ENCODE data around the gene IGLL1. TPM values are rescaled to one million over a fixed set of nuclear protein-coding genes. Genes with fewer than 3 reads are reported as not detected.

Gene IGLL1
- polyA plus RNA-seq, 1 donor (not counting 4 experiments of a cell fraction or from before 2014, with no cell fraction given), result not detected

- H3K4me2 ChIP-seq (ENCODE audit: control insufficient read depth, extremely low read depth, insufficient read depth, low read depth, low read length), result no peak overlapping the region
- H3K9me1 ChIP-seq (ENCODE audit: control insufficient read depth, extremely low read depth, insufficient read depth, low read length), result no peaks in the 10 kb centered on the region
- H4K20me1 ChIP-seq (ENCODE audit: control insufficient read depth, extremely low read depth, insufficient read depth, low read length), result no peaks in the 10 kb centered on the region
- peaks cover 3% of the 10 kb centered on the region for H3K27me3 ChIP-seq (ENCODE audit: control insufficient read depth, extremely low read depth, insufficient read depth, low read length)
- dilution Hi-C loops (cut with MboI; ENCODE audit: extremely low pct_ligation_motif_present, low sequenced_read_pairs), result no loop called here
- H3K4me3 ChIP-seq (ENCODE audit: control insufficient read depth in 2 of 3, extremely low read depth in 1 of 3, insufficient read depth in 2 of 3, low read depth in 1 of 3, low read length in 3 of 3), result no peak overlapping the region
- no peak overlapping the region for H3K9ac ChIP-seq (ENCODE audit: control insufficient read depth, extremely low read depth, insufficient read depth, low read length)
- DNase-seq (ENCODE audit: low read depth, low spot score) (no peak), FAIRE-seq (no peak)
- no peak for TF ChIP-seq CTCF (optimal IDR thresholded peaks at IDR 0.05 in 1 of 3, IDR thresholded peaks at IDR 0.05 in 1 of 3, conservative IDR thresholded peaks at IDR 0.05 in 1 of 3; ENCODE audit: extremely low read depth in 1 of 3, insufficient read depth in 2 of 3, low read length in 3 of 3)
- TF ChIP-seq EZH2 (IDR thresholded peaks at IDR 0.05; ENCODE audit: low read length), result no peak
- H3K27ac ChIP-seq (ENCODE audit: control insufficient read depth, insufficient read depth, low read length), result no peak overlapping the region
- H3K9me3 ChIP-seq (ENCODE audit: control insufficient read depth, low read depth, low read length), result no peaks in the 10 kb centered on the region
- H3K4me1 ChIP-seq (ENCODE audit: control insufficient read depth, extremely low read depth, insufficient read depth, low read length), result no peaks in the 10 kb centered on the region
- no peaks in the 10 kb centered on the region for H3K36me3 ChIP-seq (ENCODE audit: control insufficient read depth in 2 of 2, extremely low read depth in 1 of 2, insufficient read depth in 2 of 2, low read length in 2 of 2)
- no peak overlapping the region for H2AFZ ChIP-seq (ENCODE audit: control insufficient read depth, low read length)
- H3K79me2 ChIP-seq (ENCODE audit: control insufficient read depth, insufficient read depth, low read length), result no peaks in the 10 kb centered on the region
Measured at GRCh38 chr22:23532731-23533130, 47.4 kb downstream of the IGLL1 start.

GRCh38 chr22:23531966-23532705, 48.0 kb downstream of the IGLL1 start:
- no peak overlapping the region for H3K27ac ChIP-seq (ENCODE audit: control insufficient read depth, insufficient read depth, low read length)
- no peaks in the 10 kb centered on the region for H3K9me1 ChIP-seq (ENCODE audit: control insufficient read depth, extremely low read depth, insufficient read depth, low read length)
- H3K4me3 ChIP-seq (ENCODE audit: control insufficient read depth in 2 of 3, extremely low read depth in 1 of 3, insufficient read depth in 2 of 3, low read depth in 1 of 3, low read length in 3 of 3), result no peak overlapping the region
- no peak overlapping the region for H2AFZ ChIP-seq (ENCODE audit: control insufficient read depth, low read length)
- no peak overlapping the region for H3K9ac ChIP-seq (ENCODE audit: control insufficient read depth, extremely low read depth, insufficient read depth, low read length)
- DNase-seq (ENCODE audit: low read depth, low spot score) (no peak), FAIRE-seq (no peak)
- no peaks in the 10 kb centered on the region for H3K36me3 ChIP-seq (ENCODE audit: control insufficient read depth in 2 of 2, extremely low read depth in 1 of 2, insufficient read depth in 2 of 2, low read length in 2 of 2)
- H3K4me2 ChIP-seq (ENCODE audit: control insufficient read depth, extremely low read depth, insufficient read depth, low read depth, low read length), result no peak overlapping the region
- H3K27me3 ChIP-seq (ENCODE audit: control insufficient read depth, extremely low read depth, insufficient read depth, low read length), result peaks cover 3% of the 10 kb centered on the region
- H3K9me3 ChIP-seq (ENCODE audit: control insufficient read depth, low read depth, low read length), result no peaks in the 10 kb centered on the region
- TF ChIP-seq EZH2 (IDR thresholded peaks at IDR 0.05; ENCODE audit: low read length), result no peak
- TF ChIP-seq CTCF (optimal IDR thresholded peaks at IDR 0.05 in 1 of 3, IDR thresholded peaks at IDR 0.05 in 1 of 3, conservative IDR thresholded peaks at IDR 0.05 in 1 of 3; ENCODE audit: extremely low read depth in 1 of 3, insufficient read depth in 2 of 3, low read length in 3 of 3), result no peak
- no peaks in the 10 kb centered on the region for H3K4me1 ChIP-seq (ENCODE audit: control insufficient read depth, extremely low read depth, insufficient read depth, low read length)
- H4K20me1 ChIP-seq (ENCODE audit: control insufficient read depth, extremely low read depth, insufficient read depth, low read length), result no peaks in the 10 kb centered on the region
- dilution Hi-C loops (cut with MboI; ENCODE audit: extremely low pct_ligation_motif_present, low sequenced_read_pairs), result no loop called here
- no peaks in the 10 kb centered on the region for H3K79me2 ChIP-seq (ENCODE audit: control insufficient read depth, insufficient read depth, low read length)
